K562 (cell line): ENCODE measurements around the gene AGBL1. TPM values are rescaled to one million over a fixed set of nuclear protein-coding genes. Genes with fewer than 3 reads are reported as not detected.

Source experiments
- ATAC-seq: fragments of 200-7000 bp; cut with Tn5 transposase; 3 replicates; pipeline ENCODE4 v1.9.1; 2020; ENCODE audit warnings: moderate library complexity
- BruUV-seq: library from RNA; stranded (reverse); fragments of 400-500 nt; replicated peaks from 2 replicates; lab custom pipeline; 2021; lab: Mats Ljungman, UMichigan
- CTCF ChIA-PET: fragments of 300-600 bp; formaldehyde crosslinking; extraction: SDS; loops from one replicate; lab custom pipeline; 2021; ENCODE audit warnings: low intra/inter-chr PET ratio; lab: Yijun Ruan, JAX
- POLR2A ChIA-PET: fragments of 300-600, 350-650 bp; sonication (Branson Sonifier 250); formaldehyde crosslinking; extraction: SDS; loops from one replicate; lab custom pipeline; 2021; ENCODE audit warnings: antibody characterized with exemption, inconsistent platforms; lab: Yijun Ruan, JAX
- DNase-seq, 4 experiments: peaks; one replicate each; pipeline versions ENCODE4 v3.0.0 to v3.0.0-alpha.2; 2011 to 2018; ENCODE audit warnings: low spot score in 3 of 4, mixed read lengths in 3 of 4; ENCODE audit errors: extremely low read depth in 1 of 4
- FAIRE-seq: peaks from 2 replicates; lab custom pipeline; 2011; peaks lifted over from hg19 to GRCh38; lab: Jason Lieb, UNC
- H2AFZ ChIP-seq: 2 replicates; pipeline ENCODE4 v1.6.0; 2011; ENCODE audit warnings: low read depth, low read length, control low read depth, inconsistent platforms
- H3K27ac ChIP-seq: fragments of 200-600 bp; 3 replicates; pipeline ENCODE4 v1.8.0; 2011; ENCODE audit warnings: low read depth, mild to moderate bottlenecking, control low read depth, inconsistent platforms, low read length, moderate library complexity, mixed read lengths; ENCODE audit errors: extremely low read depth
- H3K27me3 ChIP-seq, 2 experiments: fragments of 300-600 bp in 1 of 2; 2 replicates in 1 of 2; 3 replicates in 1 of 2; pipeline versions ENCODE4 v1.6.0 to v1.8.0; 2011; ENCODE audit warnings: inconsistent platforms in 2 of 2, low read length in 2 of 2, mild to moderate bottlenecking in 1 of 2, mixed read lengths in 1 of 2, moderate library complexity in 1 of 2; ENCODE audit not compliant: control insufficient read depth in 2 of 2, insufficient read depth in 2 of 2
- H3K36me3 ChIP-seq: fragments of 300-600 bp; 3 replicates; pipeline ENCODE4 v1.8.0; 2011; ENCODE audit warnings: mild to moderate bottlenecking, low read length, inconsistent platforms; ENCODE audit not compliant: control insufficient read depth, insufficient read depth
- H3K4me1 ChIP-seq, 2 experiments: fragments of 200-600 bp in 1 of 2; replicated peaks in 1 of 2; 2 replicates in 1 of 2; 3 replicates in 1 of 2; pipeline versions ENCODE4 v1.5.1 to v1.8.0; 2011; ENCODE audit warnings: inconsistent platforms in 2 of 2, low read length in 2 of 2, mild to moderate bottlenecking in 1 of 2, mixed read lengths in 1 of 2, moderate library complexity in 1 of 2; ENCODE audit not compliant: control insufficient read depth in 2 of 2, insufficient read depth in 2 of 2
- H3K4me2 ChIP-seq: 2 replicates; pipeline ENCODE4 v1.6.1; 2011; ENCODE audit warnings: low read length, control low read depth, inconsistent platforms, mixed read lengths; ENCODE audit not compliant: insufficient read depth
- H3K4me3 ChIP-seq: fragments of 200-600 bp; sonication (generic), shearing (Covaris generic); 2 replicates; pipeline ENCODE4 v1.5.1; 2016; ENCODE audit warnings: control low read depth, inconsistent platforms
- H3K79me2 ChIP-seq: fragments of 200-600 bp; 3 replicates; pipeline ENCODE4 v1.8.0; 2011; ENCODE audit warnings: low read length, inconsistent platforms; ENCODE audit not compliant: control insufficient read depth, insufficient read depth
- H3K9ac ChIP-seq, 2 experiments: 2 replicates each; pipeline versions ENCODE4 v1.6.0 to v1.6.1; 2011; ENCODE audit warnings: low read depth in 2 of 2, low read length in 2 of 2, control low read depth in 1 of 2, inconsistent platforms in 1 of 2, mild to moderate bottlenecking in 1 of 2, mixed read lengths in 1 of 2; ENCODE audit not compliant: insufficient read depth in 1 of 2
- H3K9me1 ChIP-seq: one replicate; pipeline ENCODE4 v1.6.0; 2011; ENCODE audit warnings: inconsistent platforms, mild to moderate bottlenecking, low read length, moderate library complexity; ENCODE audit not compliant: control insufficient read depth, insufficient read depth
- H3K9me3 ChIP-seq: replicated peaks from 2 replicates; pipeline ENCODE4 v1.5.1; 2011; ENCODE audit warnings: low read depth, low read length, inconsistent platforms; ENCODE audit not compliant: control insufficient read depth, insufficient read depth
- H4K20me1 ChIP-seq: replicated peaks from 2 replicates; pipeline ENCODE4 v1.6.1; 2011; ENCODE audit warnings: low read length, inconsistent platforms, mixed read lengths; ENCODE audit not compliant: control insufficient read depth, insufficient read depth
- BACH1 ChIP-seq: fragments of 200-800 bp; sonication (Bioruptor generic); IDR thresholded peaks from 2 replicates; pipeline ENCODE4 v1.6.1; 2016; ENCODE audit warnings: missing genetic modification characterization, missing compliant biosample characterization
- NR1H2 ChIP-seq: sonication (generic); formaldehyde crosslinking; IDR thresholded peaks from 2 replicates; pipeline ENCODE4 v1.4.0; 2020; ENCODE audit warnings: mild to moderate bottlenecking, missing genetic modification reagents
- POLR3G ChIP-seq: IDR thresholded peaks from 2 replicates; pipeline ENCODE4 v1.6.1; 2011; ENCODE audit not compliant: insufficient read length, insufficient replicate concordance; ENCODE audit errors: extremely low read depth
- SREBF1 ChIP-seq: fragments of 150-350 bp; IDR thresholded peaks from 2 replicates; pipeline ENCODE4 v1.6.1; 2014; ENCODE audit warnings: antibody characterized with exemption, low read depth, low read length, borderline replicate concordance
- WGBS: fragments of 100-300 bp; shearing (Covaris generic); methylation state at CpG from one replicate; pipeline ENCODE4 v1.1.6; 2016; ENCODE audit warnings: low coverage, mixed read lengths; ENCODE audit not compliant: insufficient coverage; ENCODE audit errors: missing lambda C conversion rate; 5-methylcytosine and 5-hydroxymethylcytosine counted together
- in situ Hi-C: fragments of 300-500 bp; cut with MboI; formaldehyde crosslinking; loops from 4 replicates; pipeline ENCODE4 v1.15.0; 2018; ENCODE audit warnings: inconsistent platforms, mixed read lengths
- intact Hi-C: fragments of 100-400 bp; cut with micrococcal nuclease; formaldehyde crosslinking; loops from 2 replicates; pipeline ENCODE4 v1.14.2; 2022
- polyA plus RNA-seq, 8 experiments: library from polyadenylated mRNA; depleted of rRNA in 4 of 8; stranded (reverse) in 5 of 8; unstranded in 3 of 8; fragments of >200 nt; fragmentation: Nextera tagmentation in 2 of 8; fragmentation: Illumina TruSeq in 1 of 8; extraction: Ambion mirVana in 2 of 8; extraction: Trizol in 1 of 8; gene quantifications; 2 replicates each; pipeline versions ENCODE4 v1.2.1 to v1.2.3, GENCODE V29; 2011 to 2014; ENCODE audit warnings: inconsistent platforms in 1 of 8, missing spikeins in 1 of 8
- total RNA-seq, 7 experiments: library from RNA; depleted of rRNA in 6 of 7; stranded (reverse); fragments of >200 nt in 6 of 7; fragmentation: Illumina TruSeq in 2 of 7; extraction: Trizol in 2 of 7; gene quantifications; 2 replicates each; pipeline versions ENCODE4 v1.2.1 to v1.2.3, GENCODE V29; 2011 to 2021; ENCODE audit warnings: low replicate concordance in 1 of 7
- TF ChIP-seq, protein P1 (sequence below): fragments of 450-650 bp; formaldehyde crosslinking; conservative IDR thresholded peaks from 2 replicates; pipeline ENCODE4 v1.4.0; 2022; ENCODE audit warnings: mild to moderate bottlenecking, missing genetic modification characterization
- TF ChIP-seq, protein P2 (sequence below): fragments of 150-350 bp; conservative IDR thresholded peaks from 2 replicates; pipeline ENCODE4 v1.6.1; 2014; ENCODE audit warnings: low read length
- TF ChIP-seq, protein P3 (sequence below): fragments of 450-650 bp; formaldehyde crosslinking; IDR thresholded peaks from 2 replicates; pipeline ENCODE4 v1.4.0; 2020; ENCODE audit warnings: mild to moderate bottlenecking, moderate library complexity

The AGBL1 gene
- total and polyA plus RNA-seq, 9 of the 15 experiments (the other 6 are each of a cell fraction or from before 2014, with no cell fraction given), result not detected

DNA sequence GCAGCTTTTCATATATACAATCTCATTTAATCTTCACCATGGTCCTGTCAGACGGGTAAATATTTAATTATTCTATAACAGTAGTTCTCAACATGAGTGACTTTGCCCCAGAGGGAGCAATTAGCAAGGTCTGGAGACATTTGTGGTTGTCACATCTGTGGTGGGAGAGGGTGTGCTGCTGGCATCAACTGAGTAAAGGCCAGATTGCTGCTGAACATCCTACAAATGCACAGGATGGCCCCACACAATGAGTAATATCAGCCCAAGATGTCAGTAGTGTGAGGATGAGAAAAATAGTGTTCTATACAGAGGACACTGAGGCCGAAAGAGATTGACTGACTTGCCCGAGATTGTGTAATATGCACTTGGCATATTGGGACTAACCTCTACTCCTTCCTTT, 156.0 kb downstream of the AGBL1 start:
- no TSS peak for BruUV-seq
- H3K27ac ChIP-seq, result no peak overlapping the region
- FAIRE-seq (no peak), DNase-seq (no peak), ATAC-seq (no peak)
- in situ Hi-C loops, result no loop called here
- CTCF ChIA-PET, result no interaction called here
- intact Hi-C loops, result no loop called here
- POLR2A ChIA-PET, result no interaction called here
- H3K79me2 ChIP-seq, result no peaks in the 10 kb centered on the region
- no peaks in the 10 kb centered on the region for H3K9me3 ChIP-seq
- no peaks in the 10 kb centered on the region for H3K4me1 ChIP-seq
- no peak overlapping the region for H3K9ac ChIP-seq
- no peaks in the 10 kb centered on the region for H3K27me3 ChIP-seq
- H3K36me3 ChIP-seq, result no peaks in the 10 kb centered on the region
- H3K9me1 ChIP-seq, result no peaks in the 10 kb centered on the region
- H3K4me3 ChIP-seq, result no peak overlapping the region
- H2AFZ ChIP-seq, result no peak overlapping the region
- H4K20me1 ChIP-seq, result no peaks in the 10 kb centered on the region
- H3K4me2 ChIP-seq, result no peak overlapping the region
- 0% methylated on average over 3 of the region's 3 CpGs for WGBS
- TF ChIP-seq BACH1 (tag), result no peak
- no peak for TF ChIP-seq NR1H2 (CRISPR knock-in tag)
- no peak for TF ChIP-seq SREBF1

DNA sequence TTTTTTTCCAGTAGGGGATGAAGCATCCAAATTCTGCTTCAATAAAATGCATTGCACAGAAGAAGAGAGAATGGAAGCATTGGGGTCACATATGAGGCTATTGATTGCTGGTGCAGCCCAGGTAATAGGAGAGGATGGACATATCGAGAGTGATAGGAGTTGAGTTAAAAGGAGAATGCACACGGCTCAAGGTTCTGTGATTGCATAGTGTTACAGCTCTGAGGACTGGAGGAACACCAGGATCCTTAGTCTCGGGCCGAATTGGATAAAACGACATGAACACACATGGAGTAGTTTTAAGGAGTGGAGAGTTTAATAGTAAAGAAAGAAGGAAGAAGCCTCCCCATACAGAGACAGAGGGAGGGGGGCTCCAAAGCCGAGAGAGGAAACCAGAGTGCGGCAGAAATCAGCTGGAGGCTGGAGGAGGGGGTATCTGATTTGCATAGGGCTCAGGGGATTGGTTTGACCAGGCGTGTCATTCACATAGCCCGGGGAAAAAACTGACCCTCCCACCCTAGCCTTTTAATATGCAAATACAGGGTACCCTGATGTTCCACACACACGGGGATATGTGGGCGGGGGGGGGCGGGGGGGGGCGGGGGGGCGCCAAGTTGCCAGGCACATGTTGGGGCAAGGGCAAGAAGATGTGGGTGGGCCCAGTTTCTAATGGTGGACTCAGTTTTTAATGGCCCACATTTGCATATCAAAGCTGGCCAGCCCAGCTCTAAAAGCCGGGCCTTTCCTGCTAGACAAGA, 156.9 kb downstream of the AGBL1 start:
- in situ Hi-C loops, result no loop called here
- TF ChIP-seq, protein P1, sequence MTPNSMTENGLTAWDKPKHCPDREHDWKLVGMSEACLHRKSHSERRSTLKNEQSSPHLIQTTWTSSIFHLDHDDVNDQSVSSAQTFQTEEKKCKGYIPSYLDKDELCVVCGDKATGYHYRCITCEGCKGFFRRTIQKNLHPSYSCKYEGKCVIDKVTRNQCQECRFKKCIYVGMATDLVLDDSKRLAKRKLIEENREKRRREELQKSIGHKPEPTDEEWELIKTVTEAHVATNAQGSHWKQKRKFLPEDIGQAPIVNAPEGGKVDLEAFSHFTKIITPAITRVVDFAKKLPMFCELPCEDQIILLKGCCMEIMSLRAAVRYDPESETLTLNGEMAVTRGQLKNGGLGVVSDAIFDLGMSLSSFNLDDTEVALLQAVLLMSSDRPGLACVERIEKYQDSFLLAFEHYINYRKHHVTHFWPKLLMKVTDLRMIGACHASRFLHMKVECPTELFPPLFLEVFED (CRISPR knock-in tag), result no peak
- TF ChIP-seq POLR3G, result no peak
- TF ChIP-seq, protein P2, sequence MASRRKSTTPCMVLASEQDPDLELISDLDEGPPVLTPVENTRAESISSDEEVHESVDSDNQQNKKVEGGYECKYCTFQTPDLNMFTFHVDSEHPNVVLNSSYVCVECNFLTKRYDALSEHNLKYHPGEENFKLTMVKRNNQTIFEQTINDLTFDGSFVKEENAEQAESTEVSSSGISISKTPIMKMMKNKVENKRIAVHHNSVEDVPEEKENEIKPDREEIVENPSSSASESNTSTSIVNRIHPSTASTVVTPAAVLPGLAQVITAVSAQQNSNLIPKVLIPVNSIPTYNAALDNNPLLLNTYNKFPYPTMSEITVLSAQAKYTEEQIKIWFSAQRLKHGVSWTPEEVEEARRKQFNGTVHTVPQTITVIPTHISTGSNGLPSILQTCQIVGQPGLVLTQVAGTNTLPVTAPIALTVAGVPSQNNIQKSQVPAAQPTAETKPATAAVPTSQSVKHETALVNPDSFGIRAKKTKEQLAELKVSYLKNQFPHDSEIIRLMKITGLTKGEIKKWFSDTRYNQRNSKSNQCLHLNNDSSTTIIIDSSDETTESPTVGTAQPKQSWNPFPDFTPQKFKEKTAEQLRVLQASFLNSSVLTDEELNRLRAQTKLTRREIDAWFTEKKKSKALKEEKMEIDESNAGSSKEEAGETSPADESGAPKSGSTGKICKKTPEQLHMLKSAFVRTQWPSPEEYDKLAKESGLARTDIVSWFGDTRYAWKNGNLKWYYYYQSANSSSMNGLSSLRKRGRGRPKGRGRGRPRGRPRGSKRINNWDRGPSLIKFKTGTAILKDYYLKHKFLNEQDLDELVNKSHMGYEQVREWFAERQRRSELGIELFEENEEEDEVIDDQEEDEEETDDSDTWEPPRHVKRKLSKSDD, result no peak
- TF ChIP-seq, protein P3, sequence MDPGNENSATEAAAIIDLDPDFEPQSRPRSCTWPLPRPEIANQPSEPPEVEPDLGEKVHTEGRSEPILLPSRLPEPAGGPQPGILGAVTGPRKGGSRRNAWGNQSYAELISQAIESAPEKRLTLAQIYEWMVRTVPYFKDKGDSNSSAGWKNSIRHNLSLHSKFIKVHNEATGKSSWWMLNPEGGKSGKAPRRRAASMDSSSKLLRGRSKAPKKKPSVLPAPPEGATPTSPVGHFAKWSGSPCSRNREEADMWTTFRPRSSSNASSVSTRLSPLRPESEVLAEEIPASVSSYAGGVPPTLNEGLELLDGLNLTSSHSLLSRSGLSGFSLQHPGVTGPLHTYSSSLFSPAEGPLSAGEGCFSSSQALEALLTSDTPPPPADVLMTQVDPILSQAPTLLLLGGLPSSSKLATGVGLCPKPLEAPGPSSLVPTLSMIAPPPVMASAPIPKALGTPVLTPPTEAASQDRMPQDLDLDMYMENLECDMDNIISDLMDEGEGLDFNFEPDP (CRISPR knock-in tag), result no peak

More for the DNA sequence above, 156.9 kb downstream of the AGBL1 start:
- BruUV-seq, result no TSS peak
- DNase-seq (no peak), ATAC-seq (no peak), FAIRE-seq (no peak)
- H3K4me2 ChIP-seq, result no peak overlapping the region
- no peaks in the 10 kb centered on the region for H3K79me2 ChIP-seq
- ChIA-PET POLR2A (no interaction called here), CTCF (no interaction called here)
- WGBS, result 2% methylated on average over 10 of the region's 15 CpGs
- H3K27ac ChIP-seq, result no peak overlapping the region
- H3K9me1 ChIP-seq, result no peaks in the 10 kb centered on the region
- no peaks in the 10 kb centered on the region for H3K4me1 ChIP-seq
- intact Hi-C loops, result no loop called here
- H3K27me3 ChIP-seq, result no peaks in the 10 kb centered on the region
- H3K36me3 ChIP-seq, result no peaks in the 10 kb centered on the region
- no peak overlapping the region for H3K4me3 ChIP-seq
- no peaks in the 10 kb centered on the region for H3K9me3 ChIP-seq
- no peak overlapping the region for H2AFZ ChIP-seq
- no peak overlapping the region for H3K9ac ChIP-seq
- H4K20me1 ChIP-seq, result no peaks in the 10 kb centered on the region
